ENCODE data around the gene SIMC1.
"Not testable (repeated sequence)": the region's sequence is repeated elsewhere in the genome, so short reads cannot be mapped to it uniquely, and the experiment has no call there.

The SIMC1 gene

DNA sequence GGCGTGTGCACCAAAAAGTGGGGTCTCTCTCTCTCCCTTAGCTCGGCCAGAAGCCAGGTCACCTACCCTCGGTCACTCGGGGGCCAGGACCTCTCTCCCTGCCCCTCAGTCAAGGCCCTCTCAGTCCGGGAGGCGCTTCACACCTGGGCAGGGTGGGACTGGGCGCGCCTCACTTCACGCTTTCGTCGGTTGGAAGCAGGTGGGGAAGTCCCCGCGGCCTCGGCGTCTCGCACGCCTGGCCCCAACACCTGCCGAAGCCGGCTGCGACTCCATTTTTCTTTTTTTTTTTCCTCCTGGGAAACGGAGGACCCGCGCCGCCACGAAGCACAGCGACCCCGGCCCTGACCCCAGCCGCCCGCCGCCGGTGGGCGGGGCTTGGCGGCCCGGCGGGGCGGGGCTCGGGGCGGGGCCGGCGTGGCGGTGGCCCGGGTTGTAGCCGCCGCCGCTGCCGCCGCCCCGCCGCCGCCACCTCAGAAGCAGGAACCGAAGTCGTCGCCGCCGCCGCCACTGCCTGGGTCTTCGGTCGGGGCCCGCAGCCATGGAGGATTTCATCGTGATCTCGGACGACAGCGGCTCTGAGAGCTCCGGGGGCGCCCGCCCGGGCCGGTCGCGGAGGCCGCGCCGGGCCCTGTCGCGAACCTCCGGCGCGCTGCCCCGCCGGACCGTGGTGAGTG, at the start of gene SIMC1:
Gene SIMC1 (plus strand): TSS at position 454 of the 674 bp plus-strand sequence. CDS start 85 bp downstream, at position 539.
- DNase-seq, result not testable (repeated sequence)

DNA sequence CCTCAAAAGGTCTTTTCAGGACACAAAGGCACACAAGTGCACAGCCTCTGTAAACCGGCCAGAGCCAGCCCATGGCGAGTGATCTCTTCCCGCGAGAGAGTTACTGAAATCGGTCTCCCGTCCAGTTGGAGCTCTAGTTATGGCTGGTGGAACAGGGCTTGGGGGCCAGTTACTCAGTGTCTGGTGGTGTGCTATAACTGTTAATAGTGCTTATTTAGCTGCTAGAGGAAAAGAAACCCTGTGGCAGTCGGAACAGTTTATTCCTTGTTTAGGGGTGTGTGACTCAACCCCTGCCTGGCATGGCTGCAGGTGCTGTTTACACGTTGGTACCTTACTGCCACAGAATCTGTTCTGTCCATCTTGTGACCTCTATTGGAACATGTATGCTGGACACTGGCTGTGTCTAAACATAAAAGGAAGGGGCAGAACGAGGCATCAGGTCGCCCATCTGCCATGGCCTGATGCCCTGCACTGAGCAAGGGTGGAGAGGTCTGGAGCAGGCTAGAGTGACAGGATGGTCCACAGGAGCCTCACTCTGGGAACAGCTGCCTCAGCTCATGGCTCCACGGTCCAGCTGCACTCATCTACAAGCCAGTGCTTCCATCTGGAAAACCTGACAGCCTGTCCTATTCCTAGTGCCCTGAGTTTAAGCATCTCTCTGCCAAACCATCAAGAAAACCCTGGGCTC, 49.6 kb upstream of the SIMC1 start:
- DNase-seq, result no peak

DNA sequence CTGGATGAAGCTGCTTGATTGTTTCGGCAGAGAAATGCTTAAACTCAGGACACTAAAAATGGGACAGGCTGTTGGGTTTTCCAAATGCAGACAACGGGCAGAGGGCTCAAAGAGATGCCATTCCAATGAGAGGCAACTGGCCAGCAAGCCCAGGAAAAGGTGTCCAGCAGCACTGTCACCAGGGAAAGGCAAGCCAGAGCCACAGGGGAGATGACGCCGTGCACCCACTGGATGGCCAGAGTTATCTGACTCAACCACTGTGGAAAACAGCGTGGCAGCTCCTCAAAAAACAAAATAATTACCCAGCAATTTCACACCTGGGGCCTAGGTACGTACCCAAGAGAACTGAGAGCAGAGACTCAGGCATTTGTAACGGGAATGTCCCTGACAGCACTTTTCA, 48.4 kb upstream of the SIMC1 start:
- no peak for DNase-seq

DNA sequence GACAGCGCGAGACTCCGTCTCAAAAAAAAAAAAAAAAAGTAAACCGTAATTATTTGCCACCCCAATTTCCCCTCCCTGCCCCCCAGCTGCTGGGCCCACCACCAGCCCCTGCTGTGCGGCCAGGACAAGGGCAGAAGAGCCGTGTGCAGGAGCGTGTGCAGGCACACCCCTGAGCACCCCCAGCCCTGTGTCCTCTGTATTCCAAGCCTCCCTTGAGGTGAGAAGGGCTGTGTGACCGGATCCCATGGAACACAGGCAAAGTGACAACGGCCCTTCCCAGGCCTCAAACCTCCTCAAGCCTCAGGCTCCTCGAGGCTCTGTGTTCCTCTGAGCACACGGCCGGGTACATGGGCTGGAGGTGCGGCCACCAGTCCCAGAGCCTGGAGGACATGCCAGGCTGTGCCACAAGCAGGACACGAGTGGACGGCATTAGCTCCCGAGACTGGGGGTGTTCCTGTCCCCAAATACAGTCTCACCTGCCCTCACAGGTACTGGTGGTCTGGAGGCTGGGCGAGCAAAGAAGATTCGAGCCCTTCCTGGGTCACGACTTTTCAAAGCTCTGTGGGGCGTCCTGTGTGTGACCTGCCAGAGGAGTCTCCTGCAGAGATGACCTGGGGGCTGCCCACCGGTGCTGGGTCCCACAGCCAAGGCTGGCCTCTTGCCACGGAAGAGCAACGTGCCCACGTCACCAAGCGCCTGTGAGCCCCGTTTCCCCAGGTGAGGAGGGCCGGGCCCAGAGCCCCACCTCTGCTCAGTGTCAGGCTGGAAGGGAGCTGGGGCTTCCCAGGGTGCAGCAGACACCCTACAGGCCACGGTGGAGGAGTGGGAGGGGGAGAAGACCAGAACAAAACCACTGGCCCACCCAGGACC, 47.1 kb upstream of the SIMC1 start:
- DNase-seq, result no peak

DNA sequence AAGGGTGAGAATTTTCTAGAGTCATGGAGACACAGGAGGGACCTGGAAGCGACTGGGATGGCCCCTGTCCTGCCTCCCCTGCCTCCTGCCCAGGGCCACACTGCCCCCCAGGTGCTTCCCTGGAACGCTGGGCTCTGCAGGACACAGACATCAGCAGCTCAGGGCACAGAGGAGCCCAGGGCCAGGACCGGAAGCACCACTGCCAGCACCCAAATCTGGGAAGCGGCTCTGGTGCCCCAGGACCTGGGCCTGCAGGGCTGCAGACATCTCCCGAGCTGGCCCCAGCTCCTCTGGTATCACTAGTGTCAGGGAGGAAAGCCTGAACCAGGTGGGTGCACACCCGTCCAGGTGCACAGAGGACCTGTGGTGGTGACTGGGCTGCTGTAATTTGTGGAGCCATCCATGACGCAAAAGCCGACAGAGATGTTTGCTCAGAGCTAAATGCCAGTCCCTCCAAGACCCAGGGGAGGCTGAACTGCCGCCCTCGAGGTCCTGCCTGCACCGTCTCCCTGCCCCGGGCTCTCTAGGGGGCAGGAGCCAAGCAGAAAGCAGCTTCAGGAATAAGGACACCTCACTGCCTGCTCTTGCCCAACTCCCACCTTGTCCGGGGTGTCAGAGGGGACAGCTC, 46.0 kb upstream of the SIMC1 start:
- no peak for DNase-seq

DNA sequence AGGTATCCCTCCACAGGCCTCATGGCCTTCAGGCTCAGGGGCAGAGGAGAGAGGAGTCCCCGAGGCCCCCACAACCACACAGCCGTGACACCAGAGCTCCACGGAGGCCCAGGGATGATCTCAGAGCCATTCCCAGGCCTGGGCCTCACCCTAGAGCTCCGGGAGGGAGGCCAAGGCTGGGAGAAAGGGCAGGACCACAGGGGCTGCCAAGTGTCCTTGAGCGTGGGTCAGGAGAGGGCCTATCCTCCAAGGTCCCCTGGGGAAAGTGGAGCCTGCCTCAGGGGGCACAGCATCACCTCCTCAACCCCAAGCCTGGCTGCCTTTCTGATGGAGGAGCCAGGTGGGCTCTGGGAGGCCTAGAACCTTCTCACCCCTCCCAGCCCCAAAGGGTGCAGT, 45.5 kb upstream of the SIMC1 start:
- DNase-seq, result not testable (repeated sequence)

DNA sequence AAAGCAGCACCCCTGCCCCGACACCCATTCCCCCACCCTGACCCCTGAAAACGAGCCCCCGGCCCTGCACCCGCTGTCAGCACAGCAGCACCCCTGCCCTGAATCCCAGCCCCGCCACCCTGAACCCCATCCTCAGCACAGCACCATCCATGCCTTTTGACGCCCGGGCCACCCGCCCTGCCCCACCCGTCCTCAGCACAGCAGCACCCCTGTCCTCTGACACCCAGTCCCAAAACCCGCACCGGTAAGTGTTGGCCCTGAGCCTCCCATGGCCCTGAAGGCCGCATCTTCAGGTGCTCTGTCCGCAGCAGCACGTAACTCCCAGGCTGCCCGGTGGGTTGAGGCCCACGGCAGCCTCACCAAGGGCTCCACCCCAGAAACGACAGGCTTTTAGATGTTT, 44.6 kb upstream of the SIMC1 start:
- not testable (repeated sequence) for DNase-seq

DNA sequence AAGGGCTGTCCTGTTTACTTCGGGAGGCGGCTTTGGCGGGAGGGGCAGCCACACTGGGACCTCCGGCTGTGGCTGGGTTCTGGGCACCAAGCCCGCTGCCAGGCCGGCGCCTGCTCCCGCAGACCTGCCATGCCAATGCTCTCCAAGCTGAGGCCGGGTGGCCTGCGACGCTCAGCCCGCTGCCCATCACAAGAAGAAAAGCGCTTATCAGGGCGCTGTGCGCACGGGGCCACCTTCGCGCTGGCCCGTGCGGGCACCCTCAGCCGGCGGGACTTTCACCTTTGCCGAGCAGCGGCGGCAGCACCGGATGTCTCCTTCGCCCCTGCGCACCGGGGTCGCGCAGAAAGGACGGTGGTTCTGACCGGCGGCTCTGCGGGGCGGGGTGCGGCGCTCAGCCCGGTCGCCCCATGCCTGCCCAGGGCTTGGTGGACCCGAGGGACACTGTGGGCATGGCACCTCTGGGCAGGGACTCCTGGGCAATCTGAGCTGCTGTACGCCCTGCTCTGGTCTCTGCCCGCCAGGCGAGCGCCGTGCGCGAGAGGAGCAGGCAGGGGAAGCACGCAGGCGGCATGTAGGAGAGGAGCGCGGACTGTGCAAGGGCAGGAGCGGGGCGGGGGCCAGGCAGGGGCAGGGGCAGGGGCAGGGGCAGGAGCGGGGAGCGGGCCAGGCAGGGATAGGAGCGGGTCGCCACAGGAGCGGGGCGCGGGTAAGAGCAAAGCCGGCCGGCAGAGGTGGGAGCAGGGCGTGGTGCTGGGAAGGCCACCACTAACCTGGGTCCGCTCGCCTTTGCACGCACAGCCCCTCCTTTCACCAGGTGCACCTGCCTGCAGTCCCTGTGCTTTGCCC, 43.8 kb upstream of the SIMC1 start:
- not testable (repeated sequence) for DNase-seq

DNA sequence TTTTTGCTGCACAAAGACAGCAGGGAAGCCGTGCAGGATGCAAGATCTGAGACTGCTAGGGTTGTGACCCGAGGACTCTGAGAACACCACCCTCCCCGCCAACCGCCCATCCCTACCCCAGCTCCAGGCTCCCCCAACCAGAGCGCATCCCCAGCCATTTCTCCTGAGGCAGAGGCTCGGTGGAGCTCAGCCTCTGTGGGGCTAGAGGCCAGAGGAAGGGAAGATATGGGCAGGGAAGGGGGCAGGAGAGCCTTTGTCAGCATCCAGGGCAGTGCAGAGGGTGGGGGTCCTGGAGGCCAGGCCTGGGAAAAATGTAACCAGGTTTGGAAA, 43.2 kb upstream of the SIMC1 start:
- not testable (repeated sequence) for DNase-seq

DNA sequence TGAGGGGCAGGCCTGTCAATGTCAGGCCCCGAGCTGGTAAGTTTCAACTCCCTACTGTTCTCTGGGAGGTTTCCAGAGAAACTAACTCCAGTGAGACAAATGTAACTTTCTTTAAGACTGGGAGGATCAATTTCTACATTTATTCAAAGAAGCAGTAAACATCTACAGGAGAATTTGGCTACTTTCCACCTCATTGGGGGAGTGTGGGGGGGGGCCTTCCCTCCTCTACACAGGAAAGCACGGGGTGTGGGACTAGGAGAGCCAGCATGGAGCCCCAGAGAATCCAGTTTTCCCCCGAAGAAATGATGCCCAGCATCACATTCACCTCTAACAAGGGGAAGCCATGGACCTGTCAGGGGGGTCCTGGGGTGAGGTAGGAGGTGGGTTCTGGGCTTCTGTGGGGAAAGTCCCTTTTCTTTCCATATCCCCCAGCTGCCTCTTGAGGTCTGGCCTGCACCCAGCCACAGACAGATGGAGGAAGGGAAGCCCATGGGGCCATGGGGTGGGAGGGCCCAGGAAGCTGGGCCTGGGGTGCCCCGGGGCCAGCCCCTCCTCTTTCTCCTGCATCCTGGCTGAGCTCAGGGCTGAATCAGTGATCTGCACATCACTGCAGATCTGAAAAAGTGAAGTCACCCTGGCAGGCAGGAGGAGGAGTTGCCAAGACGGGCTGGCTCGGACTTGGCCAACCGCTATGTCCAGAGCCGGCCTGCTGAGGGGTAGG, 42.6 kb upstream of the SIMC1 start:
- DNase-seq, result not testable (repeated sequence)

DNA sequence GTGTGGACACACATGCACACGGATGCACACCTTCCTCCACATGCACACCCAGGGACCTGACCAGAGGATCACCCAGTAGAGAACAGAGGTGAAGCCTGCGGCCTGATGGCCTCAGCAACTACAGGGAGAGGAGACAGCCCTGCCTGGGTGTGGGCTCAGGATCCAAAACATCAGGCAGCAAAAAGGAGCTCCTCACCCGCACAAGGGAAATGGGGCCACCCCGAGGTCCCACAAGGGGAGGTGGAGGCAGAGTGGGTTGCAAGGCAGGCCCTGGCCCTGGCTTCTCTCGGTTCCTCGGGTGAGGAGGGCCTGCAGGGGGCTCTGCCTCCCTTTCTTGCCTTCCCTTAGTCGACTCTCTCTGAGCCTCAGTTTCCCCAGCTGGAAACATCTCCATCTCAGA, 41.4 kb upstream of the SIMC1 start:
- DNase-seq, result not testable (repeated sequence)

DNA sequence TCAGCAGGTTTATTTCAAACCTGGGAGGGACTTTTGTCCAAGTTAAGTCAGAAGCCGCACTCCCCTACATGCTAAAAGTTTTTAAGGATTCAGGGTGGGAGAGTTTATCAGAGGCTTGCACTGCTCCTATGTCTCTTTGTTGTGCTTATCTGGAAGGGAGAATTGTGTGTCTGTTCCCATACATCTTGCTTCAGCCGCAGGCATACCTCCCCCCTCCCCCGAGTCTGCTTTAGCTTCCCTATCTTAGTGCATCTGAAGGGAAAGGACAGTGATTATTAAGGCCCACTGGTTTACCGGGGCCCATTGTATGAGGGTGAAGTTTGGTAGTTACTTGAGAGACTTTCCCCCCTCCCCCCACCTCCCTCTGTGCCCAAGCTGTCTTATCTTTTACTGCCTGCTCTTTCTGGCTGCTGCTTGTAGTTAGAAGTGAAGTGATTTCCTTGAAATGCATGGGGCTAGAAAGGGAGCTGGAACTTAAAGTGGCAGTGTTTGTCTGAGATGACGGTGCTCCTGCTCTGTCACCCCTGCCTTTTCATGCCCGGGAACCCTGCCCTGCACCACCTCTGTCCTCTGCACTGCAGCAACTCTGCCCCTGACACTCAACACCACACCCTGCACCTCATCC, 40.9 kb upstream of the SIMC1 start:
- not testable (repeated sequence) for DNase-seq

DNA sequence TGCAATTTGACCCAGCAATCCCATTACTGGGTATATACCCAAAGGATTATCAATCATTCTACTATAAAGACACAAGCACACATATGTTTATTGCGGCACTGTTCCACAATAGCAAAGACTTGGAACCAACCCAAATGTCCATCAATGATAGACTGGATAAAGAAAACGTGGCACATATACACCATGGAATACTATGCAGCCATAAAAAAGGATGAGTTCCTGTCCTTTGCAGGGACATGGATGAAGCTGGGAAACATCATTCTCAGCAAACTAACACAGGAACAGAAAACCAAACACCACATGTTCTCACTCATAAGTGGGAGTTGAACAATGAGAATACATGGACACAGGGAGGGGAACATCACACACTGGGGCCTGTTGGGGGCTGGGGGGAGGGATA, 39.9 kb upstream of the SIMC1 start:
- DNase-seq, result not testable (repeated sequence)

DNA sequence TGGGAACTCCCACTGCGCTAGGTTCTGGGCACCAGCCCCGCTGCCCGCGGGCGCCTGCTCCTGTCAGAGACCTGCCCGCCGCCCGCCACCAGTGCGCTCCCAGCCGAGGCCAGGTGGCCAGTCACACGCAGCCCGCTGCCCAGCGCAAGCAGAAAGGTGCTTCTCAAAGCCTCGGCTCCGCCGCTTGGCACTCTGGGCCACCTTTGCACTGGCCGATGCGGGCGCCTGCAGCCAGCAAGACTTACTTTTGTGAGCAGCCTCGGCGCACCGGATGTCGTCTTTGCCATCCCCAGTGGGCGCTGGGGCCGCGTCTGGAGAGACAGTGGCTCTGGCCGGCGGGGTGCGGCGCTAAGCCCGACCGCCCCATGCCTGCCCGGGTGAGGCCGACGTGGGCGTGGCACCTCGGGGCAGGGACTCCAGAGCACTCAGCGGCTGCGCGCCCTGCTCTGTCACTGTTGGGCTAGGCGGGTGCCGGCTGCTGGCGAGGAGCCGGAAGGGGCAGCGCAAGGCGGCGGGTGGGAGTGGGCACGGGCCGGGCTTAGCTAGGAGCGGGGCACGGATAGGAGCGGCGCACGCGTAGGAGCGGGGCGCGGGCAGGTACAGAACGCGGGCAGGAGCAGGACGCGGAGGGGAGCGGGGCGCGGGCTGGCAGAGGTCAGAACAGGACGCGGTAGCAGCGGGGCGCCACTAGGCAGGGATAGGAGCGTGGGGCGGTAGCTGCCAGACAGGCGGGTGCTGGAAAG, 39.1 kb upstream of the SIMC1 start:
- DNase-seq, result peak; percentile 38

DNA sequence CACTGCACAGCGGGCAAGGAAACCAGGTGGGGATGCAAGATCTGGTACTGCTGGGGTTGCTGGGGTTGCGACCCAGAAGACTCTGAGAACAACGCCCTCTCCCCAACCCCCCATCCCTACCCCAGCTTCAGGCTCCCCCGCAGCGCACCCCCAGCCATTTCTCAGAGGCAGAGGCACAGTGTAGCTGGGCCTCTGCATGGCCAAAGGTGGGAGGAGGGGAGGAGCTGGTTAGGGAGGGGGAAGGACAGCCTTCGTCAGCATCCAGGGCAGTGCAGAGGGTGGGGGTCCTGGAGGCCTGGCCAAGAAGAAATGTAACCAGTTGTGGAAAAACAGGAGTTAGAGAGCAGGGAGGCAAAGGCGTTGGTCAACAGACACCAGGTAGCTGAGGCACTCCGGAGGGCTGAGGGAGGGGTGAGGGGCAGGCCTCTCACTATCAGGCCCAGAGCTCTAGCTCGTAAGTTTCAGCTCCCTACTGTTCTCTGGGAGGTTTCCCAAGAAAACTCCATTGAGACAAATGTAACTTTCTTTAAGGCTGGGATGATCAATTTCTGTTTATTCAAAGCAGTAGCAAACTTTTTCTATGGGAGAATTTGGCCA, 38.3 kb upstream of the SIMC1 start:
- DNase-seq, result not testable (repeated sequence)

DNA sequence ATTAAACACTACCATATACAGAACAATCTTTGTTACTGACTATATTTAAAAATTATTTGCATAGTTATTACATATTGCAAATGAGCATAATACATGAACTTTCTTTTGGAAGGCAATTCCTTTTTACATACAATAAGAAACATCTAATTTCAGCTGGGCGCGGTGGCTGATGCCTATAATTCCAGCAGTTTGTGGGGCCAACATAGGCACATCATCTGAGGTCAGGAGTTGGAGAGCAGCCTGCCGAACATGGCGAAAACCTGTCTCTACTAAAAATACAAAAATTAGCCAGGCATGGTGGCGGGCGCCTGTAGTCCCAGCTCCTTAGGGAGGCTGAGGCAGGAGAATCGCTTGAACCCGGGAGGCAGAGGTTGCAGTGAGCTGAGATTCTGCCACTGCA, 36.4 kb upstream of the SIMC1 start:
- no peak for DNase-seq

DNA sequence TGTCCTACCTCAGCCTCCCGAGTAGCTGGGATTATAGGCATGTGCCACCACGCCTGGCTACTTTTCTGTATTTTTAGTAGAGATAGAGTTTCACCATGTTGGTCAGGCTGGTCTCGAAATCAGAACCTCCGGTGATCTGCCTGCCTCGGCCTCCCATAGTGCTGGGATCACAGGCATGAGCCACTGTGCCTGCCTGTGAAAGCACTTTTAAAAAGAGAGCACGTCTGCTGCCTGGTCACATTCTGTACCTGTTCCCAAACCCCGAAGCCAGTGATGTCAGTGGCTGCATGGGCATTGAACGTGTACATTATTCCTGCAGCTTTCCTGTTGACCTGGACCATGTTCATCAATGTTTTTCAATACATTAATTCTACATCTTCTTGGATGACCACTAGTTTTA, 35.1 kb upstream of the SIMC1 start:
- DNase-seq, result no peak

DNA sequence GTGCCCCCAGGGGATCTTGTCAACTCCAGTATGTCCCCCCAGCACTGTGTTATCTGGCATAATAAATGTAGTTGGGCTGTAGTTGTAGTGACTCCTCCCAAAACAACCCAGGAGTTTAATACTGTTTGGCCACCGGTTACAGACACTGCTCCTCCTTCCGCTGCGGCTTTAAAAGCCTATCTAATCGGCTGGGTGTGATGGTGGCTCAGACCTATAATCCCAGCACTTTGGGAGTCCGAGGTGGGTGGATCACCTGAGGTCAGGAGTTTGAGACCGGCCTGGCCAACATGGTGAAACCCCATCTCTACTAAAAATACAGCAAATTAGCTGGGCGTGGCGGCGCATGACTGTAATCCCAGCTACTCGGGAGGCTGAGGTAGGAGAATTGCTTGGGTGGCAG, 34.7 kb upstream of the SIMC1 start:
- DNase-seq, result not testable (repeated sequence)

DNA sequence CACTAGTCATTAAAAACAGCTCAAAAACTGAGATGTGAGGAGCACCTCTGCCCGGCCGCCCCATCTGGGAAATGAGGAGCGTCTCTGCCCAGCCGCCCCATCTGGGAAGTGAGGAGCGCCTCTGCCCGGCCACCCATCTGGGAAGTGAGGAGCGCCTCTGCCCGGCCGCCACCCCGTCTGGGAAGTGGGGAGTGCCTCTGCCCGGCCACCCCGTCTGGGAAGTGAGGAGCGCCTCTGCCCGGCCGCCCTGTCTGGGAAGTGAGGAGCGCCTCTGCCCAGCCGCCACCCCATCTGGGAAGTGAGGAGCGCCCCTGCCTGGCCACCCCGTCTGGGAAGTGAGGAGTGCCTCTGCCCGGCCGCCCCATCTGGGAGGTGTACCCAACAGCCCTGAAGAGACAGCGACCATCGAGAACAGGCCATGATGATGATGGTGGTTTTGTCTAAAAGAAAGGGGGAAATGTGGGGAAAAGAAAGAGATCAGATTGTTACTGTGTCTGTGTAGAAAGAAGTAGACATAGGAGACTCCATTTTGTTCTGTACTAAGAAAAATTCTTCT, 23.7 kb upstream of the SIMC1 start:
- DNase-seq, result not testable (repeated sequence)

Measured in NCI-H774 (cell line).